PC-3 (cell line): ENCODE measurements around the gene CHST14. TPM values are rescaled to one million over a fixed set of nuclear protein-coding genes. Genes with fewer than 3 reads are reported as not detected.

Experiments
- ATAC-seq: fragments of 200-7000 bp; cut with Tn5 transposase; 2 replicates; pipeline ENCODE4 v1.9.1; 2020; ENCODE audit warnings: mild to moderate bottlenecking, moderate library complexity
- BruUV-seq: library from RNA; stranded (reverse); fragments of 400-500 nt; replicated peaks from 2 replicates; lab custom pipeline; 2021; lab: Mats Ljungman, UMichigan
- CTCF ChIA-PET: fragments of 300-600 bp; sonication (Branson Sonifier 250); formaldehyde crosslinking; loops from one replicate; lab custom pipeline; 2022; ENCODE audit warnings: antibody characterized with exemption; lab: Charles Lee
- POLR2A ChIA-PET: fragments of 300-600 bp; sonication (Branson Sonifier 250); formaldehyde crosslinking; loops from one replicate; lab custom pipeline; 2022; ENCODE audit warnings: antibody characterized with exemption; ENCODE audit not compliant: unreplicated experiment; lab: Charles Lee
- DNase-seq: peaks from one replicate; pipeline ENCODE4 v3.0.0-alpha.2; 2015
- H2AFZ ChIP-seq: fragments of 300-600 bp; sonication (generic); 2 replicates; pipeline ENCODE4 v1.6.0; 2016; ENCODE audit warnings: antibody characterized with exemption, low read length
- H3F3A ChIP-seq: fragments of 300-600 bp; sonication (generic); one replicate; pipeline ENCODE4 v1.6.0; 2017; ENCODE audit warnings: antibody characterized with exemption, low read length, control low read depth, mild to moderate bottlenecking; ENCODE audit not compliant: unreplicated experiment
- H3K27ac ChIP-seq: fragments of 300-600 bp; sonication (generic); 2 replicates; pipeline ENCODE4 v1.5.1; 2016; ENCODE audit warnings: mild to moderate bottlenecking, low read length
- H3K27me3 ChIP-seq: fragments of 300-600 bp; sonication (generic); 2 replicates; pipeline ENCODE4 v1.6.1; 2016; ENCODE audit warnings: low read length, mixed read lengths
- H3K36me3 ChIP-seq: fragments of 300-600 bp; sonication (generic); 2 replicates; pipeline ENCODE4 v1.6.1; 2016; ENCODE audit warnings: low read depth, mixed run types, low read length, mixed read lengths
- H3K4me1 ChIP-seq: fragments of 300-600 bp; sonication (generic); 2 replicates; pipeline ENCODE4 v1.5.1; 2016; ENCODE audit warnings: low read length; ENCODE audit not compliant: insufficient read depth
- H3K4me2 ChIP-seq: fragments of 300-600 bp; sonication (generic); 2 replicates; pipeline ENCODE4 v1.6.0; 2016; ENCODE audit warnings: low read length
- H3K4me3 ChIP-seq: fragments of 300-600 bp; sonication (generic); 2 replicates; pipeline ENCODE4 v1.5.1; 2016; ENCODE audit warnings: mild to moderate bottlenecking, low read length, mixed read lengths
- H3K79me2 ChIP-seq: fragments of 300-600 bp; sonication (generic); 2 replicates; pipeline ENCODE4 v1.6.1; 2017; ENCODE audit warnings: low read length, mixed read lengths
- H3K9ac ChIP-seq: fragments of 300-600 bp; sonication (generic); 2 replicates; pipeline ENCODE4 v1.6.0; 2016; ENCODE audit warnings: mild to moderate bottlenecking, low read length
- H3K9me2 ChIP-seq: fragments of 300-600 bp; sonication (generic); replicated peaks from 2 replicates; pipeline ENCODE4 v1.6.1; 2016; ENCODE audit warnings: mixed run types, low read length, mixed read lengths
- H3K9me3 ChIP-seq: fragments of 300-600 bp; sonication (generic); 2 replicates; pipeline ENCODE4 v1.6.1; 2016; ENCODE audit warnings: low read length, mixed read lengths
- H4K20me1 ChIP-seq: fragments of 300-600 bp; sonication (generic); 2 replicates; pipeline ENCODE4 v1.6.1; 2016; ENCODE audit warnings: low read length, mixed read lengths
- EZH2 ChIP-seq: fragments of 300-600 bp; sonication (generic); IDR thresholded peaks from one replicate; pipeline ENCODE4 v1.6.1; 2017; ENCODE audit warnings: antibody characterized with exemption, mild to moderate bottlenecking, low read length; ENCODE audit not compliant: unreplicated experiment
- EZH2phosphoT487 ChIP-seq: fragments of 300-600 bp; sonication (generic); IDR thresholded peaks from 2 replicates; pipeline ENCODE4 v1.6.1; 2018; ENCODE audit warnings: mild to moderate bottlenecking, antibody characterized with exemption, low read length, borderline replicate concordance
- intact Hi-C: fragments of 100-400 bp; cut with micrococcal nuclease; formaldehyde crosslinking; loops from 2 replicates; pipeline ENCODE4 v1.9.0; 2023
- total RNA-seq: library from RNA; depleted of rRNA; stranded (reverse); fragments of >200 nt; gene quantifications from 2 replicates; pipeline ENCODE4 v1.2.3, GENCODE V29; 2014
- TF ChIP-seq, protein P1 (sequence below): fragments of 300-600 bp; sonication (generic); conservative IDR thresholded peaks from 2 replicates; pipeline ENCODE4 v1.5.1; 2017; ENCODE audit warnings: antibody characterized with exemption, low read depth, mild to moderate bottlenecking, low read length

Gene CHST14
- total RNA-seq, 1 experiment from 2014 or later, result 13.0 TPM

DNA sequence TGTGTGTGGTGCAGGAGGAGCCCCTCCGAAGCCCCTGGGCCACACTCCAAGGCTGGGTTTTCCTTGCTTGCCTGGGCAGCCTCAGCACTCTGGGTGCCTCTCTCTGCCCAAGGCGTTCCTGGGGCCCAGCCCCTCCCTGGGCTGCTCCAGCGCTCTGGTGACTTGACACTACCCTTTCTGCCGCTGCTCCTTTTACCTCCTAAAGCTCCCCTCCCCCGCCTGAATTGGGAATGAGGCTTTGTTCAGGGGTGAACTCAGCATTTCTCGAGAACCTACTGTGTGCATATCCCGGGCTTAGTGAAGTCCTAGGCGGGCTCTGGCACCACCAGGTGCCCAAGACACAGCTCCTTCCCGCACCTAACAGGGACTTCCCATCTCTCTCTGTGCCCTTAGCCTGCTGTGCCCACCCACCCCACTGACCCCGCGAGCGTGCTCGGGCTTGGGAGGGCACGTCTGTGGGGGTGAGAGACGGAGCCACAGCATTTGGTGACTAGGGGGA lies 31.3 kb upstream of the CHST14 start:
- H4K20me1 ChIP-seq, result peaks cover 24% of the 10 kb centered on the region
- peak overlapping the region; percentile 75 for H2AFZ ChIP-seq
- peak; percentile 23 for ATAC-seq
- H3K4me3 ChIP-seq, result peak overlapping the region; percentile 70
- H3K9me2 ChIP-seq, result no peaks in the 10 kb centered on the region
- ChIA-PET POLR2A (interaction anchor here (0.6 kb wide), 1 partner anchor 126 kb away, joined by 3 read pairs; the partner anchor contains the start of gene CCDC32), CTCF (interaction anchor here (0.5 to 1.0 kb wide), 4 partner anchors 77 to 135 kb away, joined by 3 to 9 read pairs (median 5); partner anchors contain the start of genes CCDC32 and PLCB2)
- H3K27me3 ChIP-seq, result no peaks in the 10 kb centered on the region
- DNase-seq, result peak; percentile 45
- no peaks in the 10 kb centered on the region for H3K36me3 ChIP-seq
- H3K9ac ChIP-seq, result no peak overlapping the region
- TF ChIP-seq EZH2phosphoT487, result no peak
- no peak for TF ChIP-seq EZH2
- TF ChIP-seq, protein P1, sequence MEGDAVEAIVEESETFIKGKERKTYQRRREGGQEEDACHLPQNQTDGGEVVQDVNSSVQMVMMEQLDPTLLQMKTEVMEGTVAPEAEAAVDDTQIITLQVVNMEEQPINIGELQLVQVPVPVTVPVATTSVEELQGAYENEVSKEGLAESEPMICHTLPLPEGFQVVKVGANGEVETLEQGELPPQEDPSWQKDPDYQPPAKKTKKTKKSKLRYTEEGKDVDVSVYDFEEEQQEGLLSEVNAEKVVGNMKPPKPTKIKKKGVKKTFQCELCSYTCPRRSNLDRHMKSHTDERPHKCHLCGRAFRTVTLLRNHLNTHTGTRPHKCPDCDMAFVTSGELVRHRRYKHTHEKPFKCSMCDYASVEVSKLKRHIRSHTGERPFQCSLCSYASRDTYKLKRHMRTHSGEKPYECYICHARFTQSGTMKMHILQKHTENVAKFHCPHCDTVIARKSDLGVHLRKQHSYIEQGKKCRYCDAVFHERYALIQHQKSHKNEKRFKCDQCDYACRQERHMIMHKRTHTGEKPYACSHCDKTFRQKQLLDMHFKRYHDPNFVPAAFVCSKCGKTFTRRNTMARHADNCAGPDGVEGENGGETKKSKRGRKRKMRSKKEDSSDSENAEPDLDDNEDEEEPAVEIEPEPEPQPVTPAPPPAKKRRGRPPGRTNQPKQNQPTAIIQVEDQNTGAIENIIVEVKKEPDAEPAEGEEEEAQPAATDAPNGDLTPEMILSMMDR, result no peak
- peaks cover 30% of the 10 kb centered on the region for H3K79me2 ChIP-seq
- intact Hi-C loops, result no loop called here
- BruUV-seq, result no TSS peak
- peak overlapping the region; percentile 99 for H3K4me2 ChIP-seq
- H3K27ac ChIP-seq, result no peak overlapping the region
- H3K9me3 ChIP-seq, result no peaks in the 10 kb centered on the region
- peaks cover 26% of the 10 kb centered on the region for H3K4me1 ChIP-seq
- no peaks in the 10 kb centered on the region for H3F3A ChIP-seq

DNA sequence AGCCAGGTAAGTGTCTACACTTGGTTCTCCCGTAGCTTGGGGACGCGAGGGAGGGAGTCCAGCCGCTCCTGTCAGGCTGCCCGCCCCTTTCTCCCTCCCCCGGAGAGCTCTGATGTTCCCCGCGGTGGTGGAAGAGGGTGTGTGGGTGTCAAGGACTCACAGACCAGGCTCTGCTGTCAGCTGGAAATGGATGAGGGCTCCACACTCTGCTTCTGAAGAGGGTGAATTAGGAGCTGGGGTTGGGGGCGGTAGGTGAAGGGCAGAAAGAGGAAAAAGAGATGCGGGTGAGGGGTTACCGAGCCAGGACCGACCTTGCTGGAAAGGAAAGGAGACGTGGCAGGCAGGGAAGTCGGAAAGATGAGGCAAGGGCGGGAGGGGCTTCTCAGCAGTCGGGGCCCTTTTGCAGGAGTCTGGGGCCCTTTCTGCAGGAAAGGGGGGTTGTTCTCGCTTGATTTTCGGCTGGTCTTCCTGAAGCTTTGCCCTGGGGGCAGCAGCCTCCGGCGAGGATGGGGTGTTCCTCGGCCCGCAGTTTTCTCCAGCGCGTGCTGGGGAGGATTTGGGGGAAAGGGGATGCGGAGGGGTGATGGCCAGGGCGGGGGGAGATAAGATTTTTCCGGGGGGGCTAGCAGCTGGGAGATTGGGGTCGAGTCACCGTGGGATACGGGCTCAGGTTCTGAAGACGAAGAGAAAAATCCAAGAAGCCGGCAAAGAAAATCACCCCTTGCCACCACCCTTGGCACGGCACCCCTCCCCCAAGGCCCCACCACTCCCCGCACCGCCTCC lies 30.6 kb upstream of the CHST14 start:
- H3K9me3 ChIP-seq, result no peaks in the 10 kb centered on the region
- intact Hi-C loops, result loop anchor here (2.0 to 5.0 kb wide), 3 partner anchors 31 to 98 kb away; partner anchors contain the start of genes CCDC9B and CHST14
- H3K4me2 ChIP-seq, result peak overlapping the region; percentile 99
- BruUV-seq, result TSS peak; percentile 68
- TF ChIP-seq EZH2 (no peak), EZH2phosphoT487 (no peak)
- TF ChIP-seq, protein P1, result no peak
- H3K27ac ChIP-seq, result no peak overlapping the region
- peak overlapping the region; percentile 75 for H2AFZ ChIP-seq
- no peaks in the 10 kb centered on the region for H3K27me3 ChIP-seq
- peak overlapping the region; percentile 50 for H3K9ac ChIP-seq
- no peaks in the 10 kb centered on the region for H3K9me2 ChIP-seq
- H3K4me3 ChIP-seq, result peak overlapping the region; percentile 70
- H3K79me2 ChIP-seq, result peaks cover 36% of the 10 kb centered on the region
- POLR2A ChIA-PET, result interaction anchor here (0.6 kb wide), 2 partner anchors 15 to 125 kb away, joined by 3 to 4 read pairs; partner anchors contain the start of gene CCDC32
- H4K20me1 ChIP-seq, result peaks cover 30% of the 10 kb centered on the region
- peaks cover 30% of the 10 kb centered on the region for H3K4me1 ChIP-seq
- DNase-seq (peak; percentile 42), ATAC-seq (peak; percentile 33)
- H3F3A ChIP-seq, result no peaks in the 10 kb centered on the region
- H3K36me3 ChIP-seq, result no peaks in the 10 kb centered on the region
- CTCF ChIA-PET, result interaction anchor here (0.5 to 1.2 kb wide), 6 partner anchors 67 to 135 kb away, joined by 3 to 9 read pairs (median 4); partner anchors contain the start of genes CCDC32, PLCB2 and RPUSD2
